HG02943 (cell line): ENCODE data around the gene HTR1E.
"Not testable (repeated sequence)": the region's sequence is repeated elsewhere in the genome, so short reads cannot be mapped to it uniquely, and the experiment has no call there.

ENCODE experiments used
- ATAC-seq: cut with Tn5 transposase; IDR thresholded peaks from one replicate; pipeline ENCODE4 v1.9.1; 2021; ENCODE audit warnings: mild to moderate bottlenecking, low read depth, moderate library complexity; ENCODE audit not compliant: unreplicated experiment

HTR1E gene

DNA sequence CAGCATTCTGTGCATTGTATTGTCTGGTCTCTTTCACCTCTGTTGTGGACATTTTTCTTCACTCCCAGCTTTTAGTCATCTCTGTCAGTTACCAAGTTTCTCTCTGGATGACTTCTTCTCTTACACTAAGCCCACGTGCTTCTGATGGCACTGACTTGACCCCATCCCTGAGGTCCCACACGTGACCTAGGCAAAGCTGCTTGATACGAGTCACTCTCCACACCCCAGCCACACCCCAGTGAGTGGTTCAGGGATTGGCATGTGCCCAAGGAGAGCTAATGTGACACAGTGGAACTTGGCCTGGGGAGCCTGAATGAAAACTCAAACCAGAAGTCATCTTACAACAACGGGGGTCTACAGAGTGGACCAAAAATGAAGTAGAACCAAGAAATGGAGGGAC is 32.2 kb downstream of the HTR1E start:
- no peak for ATAC-seq

- ATAC-seq: no peak
Measured at GRCh38 chr6:86973088-86973487, 35.8 kb downstream of the HTR1E start.

- ATAC-seq: no peak
Measured at GRCh38 chr6:86978251-86978650, 40.9 kb downstream of the HTR1E start.

- no peak for ATAC-seq
Measured at GRCh38 chr6:87001494-87001893, 64.2 kb downstream of the HTR1E start.

DNA sequence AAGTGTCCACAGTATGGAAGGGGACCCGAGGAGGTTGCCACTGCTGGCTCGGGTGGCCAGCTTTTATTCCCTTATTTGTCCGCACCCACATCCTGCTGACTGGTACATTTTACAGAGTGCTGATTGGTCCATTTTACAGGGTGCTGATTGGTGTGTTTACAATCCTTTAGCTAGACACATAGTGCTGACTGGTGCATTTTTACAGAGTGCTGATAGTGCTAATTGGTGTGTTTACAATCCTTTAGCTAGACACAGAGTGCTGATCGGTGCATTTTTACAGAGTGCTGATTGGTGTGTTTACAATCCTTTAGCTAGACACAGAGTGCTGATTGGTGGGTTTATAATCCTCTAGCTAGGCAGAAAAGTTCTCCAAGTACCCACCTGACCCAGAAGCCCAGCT is 65.1 kb downstream of the HTR1E start:
- not testable (repeated sequence) for ATAC-seq

DNA sequence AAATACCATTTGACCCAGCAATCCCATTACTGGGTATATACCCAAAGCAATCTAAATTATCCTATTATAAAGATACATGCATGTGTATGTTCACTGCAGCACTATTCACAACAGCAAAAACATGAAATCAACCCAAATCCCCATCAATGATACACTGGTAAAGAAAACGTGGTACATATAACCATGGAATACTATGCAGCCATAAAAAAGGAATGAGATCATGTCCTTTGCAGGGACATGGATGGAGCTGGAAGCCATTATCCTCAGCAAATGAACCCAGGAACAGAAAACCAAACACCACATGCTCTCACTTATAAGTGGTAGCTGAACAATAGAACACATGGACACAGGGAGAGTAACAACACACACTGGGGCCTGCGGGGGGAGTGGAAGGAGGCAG is 69.2 kb downstream of the HTR1E start:
- ATAC-seq: not testable (repeated sequence)

GRCh38 chr6:87009581-87009980 is 72.3 kb downstream of the HTR1E start:
- not testable (repeated sequence) for ATAC-seq

DNA sequence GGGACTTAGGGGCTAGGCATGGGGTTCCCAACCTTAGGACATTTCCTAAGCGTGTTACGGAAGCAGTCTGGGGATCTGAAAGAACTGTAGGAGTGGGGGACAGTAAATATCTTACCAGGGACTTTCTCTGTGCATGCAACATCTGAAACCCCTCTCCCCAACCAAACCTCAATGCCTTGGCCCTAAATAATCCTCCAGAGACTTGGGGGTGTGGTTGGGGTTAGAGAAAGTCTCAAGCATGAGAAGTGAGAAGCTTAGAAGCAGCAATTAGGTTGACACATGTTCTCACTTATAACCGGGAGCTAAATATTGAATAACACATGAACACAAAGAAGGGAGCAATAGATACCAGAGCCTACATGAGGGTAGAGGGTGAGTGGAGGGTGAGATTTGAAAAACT is 74.7 kb downstream of the HTR1E start:
- no peak for ATAC-seq

DNA sequence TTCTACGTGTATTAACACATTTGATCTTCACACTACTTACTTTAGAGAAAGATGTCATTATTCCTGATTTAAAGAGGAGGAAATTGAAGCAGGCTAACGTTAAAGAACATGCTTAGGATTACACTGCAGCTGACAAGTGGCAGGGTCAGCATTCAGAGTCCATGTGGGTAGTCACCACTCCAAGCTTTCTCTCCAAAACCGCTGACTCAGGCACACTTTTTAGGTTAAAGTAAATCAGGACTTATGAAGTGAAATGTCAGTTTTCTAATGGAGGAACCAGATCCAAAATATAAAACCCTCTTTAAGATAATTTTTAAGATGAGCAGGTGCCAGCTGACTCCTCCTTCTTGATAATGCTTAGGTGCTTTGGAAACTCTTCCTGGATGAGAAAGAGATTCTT is 75.4 kb downstream of the HTR1E start:
- no peak for ATAC-seq

DNA sequence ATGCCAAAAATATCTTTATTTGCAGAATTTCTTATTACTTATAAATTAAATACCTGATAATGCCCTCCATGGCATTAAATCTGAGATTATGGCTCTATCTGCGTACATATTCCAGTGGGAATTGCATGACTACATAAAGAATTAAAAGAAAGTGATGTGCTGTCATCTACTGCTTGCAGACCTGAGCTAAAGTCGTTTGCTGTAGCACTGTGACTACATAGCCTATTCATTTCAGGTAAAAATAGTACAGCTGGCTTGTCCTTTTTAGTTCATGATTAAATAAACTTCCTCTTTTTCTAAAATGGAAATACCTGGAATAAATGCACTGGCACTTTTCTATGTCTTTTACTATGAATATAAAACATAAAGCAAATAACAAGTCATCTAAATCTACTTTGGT is 79.4 kb downstream of the HTR1E start:
- ATAC-seq: no peak

DNA sequence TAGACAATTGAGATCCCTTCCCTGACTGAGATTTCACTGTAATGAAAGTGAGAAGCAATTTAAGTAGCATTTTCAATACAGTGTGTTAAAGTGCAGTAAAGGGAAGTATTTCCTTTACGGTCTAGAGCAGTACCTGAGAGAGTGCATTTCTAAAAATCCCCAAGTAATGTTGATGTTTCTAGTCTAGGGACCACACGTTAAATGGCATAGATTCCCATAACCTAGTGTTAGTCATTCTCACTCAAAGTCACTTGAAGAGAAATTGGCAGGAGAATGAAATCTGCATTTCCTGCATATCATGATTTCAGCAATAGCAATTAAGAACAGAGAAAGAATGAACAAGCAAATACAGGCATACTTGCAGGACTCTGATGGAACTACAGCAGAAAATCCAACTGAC is 89.7 kb downstream of the HTR1E start:
- no peak for ATAC-seq

- ATAC-seq: no peak
Measured at GRCh38 chr6:87029711-87030314, 92.5 kb downstream of the HTR1E start.

DNA sequence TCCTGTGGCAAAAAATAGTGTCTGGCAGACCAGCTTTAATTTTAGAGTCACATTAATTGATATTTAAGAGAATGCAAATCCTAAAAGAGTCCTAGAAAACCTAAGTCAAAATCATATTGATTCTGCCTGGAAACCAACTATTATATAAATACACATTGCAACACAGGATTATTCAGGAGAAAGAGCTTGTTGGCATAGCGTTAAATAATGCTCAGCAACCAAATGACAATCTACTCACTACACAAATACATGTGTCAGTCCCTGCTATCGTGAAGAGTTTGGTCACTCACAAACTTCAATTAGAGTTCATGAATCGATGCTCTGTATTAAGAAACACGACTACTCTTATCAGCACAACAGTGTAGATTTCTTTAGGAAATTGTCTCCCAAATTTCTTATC is 103.4 kb downstream of the HTR1E start:
- no peak for ATAC-seq

DNA sequence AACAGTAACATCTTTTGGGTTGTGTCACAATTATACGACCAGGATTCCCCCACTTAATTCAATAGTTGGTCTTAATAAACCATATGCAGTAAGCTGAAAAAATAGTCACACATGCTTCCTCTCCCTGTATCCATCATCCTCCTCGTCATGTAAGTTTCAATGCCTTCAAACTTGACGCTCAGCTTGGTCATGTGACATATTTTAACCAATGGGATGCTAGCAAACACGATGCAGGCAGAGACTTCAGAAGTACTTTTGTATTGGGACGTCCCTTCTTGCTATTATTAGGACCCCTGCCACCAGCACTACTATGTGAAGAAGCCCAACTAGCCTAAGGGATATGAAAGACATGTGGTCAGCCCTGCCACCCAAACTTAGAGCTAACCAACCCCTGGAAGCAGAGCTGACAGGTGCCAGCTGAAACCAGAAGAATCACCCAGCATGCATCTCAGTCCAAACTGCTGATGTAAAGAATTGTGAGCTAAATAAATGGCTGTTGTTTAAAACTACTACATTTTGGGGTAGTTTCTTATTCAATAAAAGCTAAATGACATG is 108.3 kb downstream of the HTR1E start:
- no peak for ATAC-seq

- no peak for ATAC-seq
Measured at GRCh38 chr6:87049779-87050178, 112.5 kb downstream of the HTR1E start.

GRCh38 chr6:87053312-87053711 is 116.0 kb downstream of the HTR1E start:
- no peak for ATAC-seq

GRCh38 chr6:87054143-87054833 is 117.0 kb downstream of the HTR1E start:
- ATAC-seq: no peak

- ATAC-seq: no peak
Measured at GRCh38 chr6:87059943-87060342, 122.6 kb downstream of the HTR1E start.

GRCh38 chr6:87065117-87065516 is 127.8 kb downstream of the HTR1E start:
- no peak for ATAC-seq
